C1 segment of cervical spinal cord (tissue), 14 donors: ENCODE results near the gene C1orf167.
A peak's percentile ranks its signal among the peaks of the same experiment; 100 is the strongest.
"Not testable (repeated sequence)": the region's sequence is repeated elsewhere in the genome, so short reads cannot be mapped to it uniquely, and the experiment has no call there.

Source experiments
- DNase-seq, 14 donors: peaks; one replicate each; lab custom pipeline; 2025; lab: John Stamatoyannopoulos, UW

The C1orf167 gene

GRCh38 chr1:11800756-11801433, 38.9 kb downstream of the C1orf167 start:
- DNase-seq = no peak

- peak in 3 of 14 donors; percentile 21 to 26 (median 22) for DNase-seq
These were observed 40.6 kb downstream of the C1orf167 start for GRCh38 chr1:11802616-11802972.

- peak in 9 of 14 donors; percentile 31 to 66 (median 48) for DNase-seq
These were observed 41.2 kb downstream of the C1orf167 start for GRCh38 chr1:11802973-11803885.

- DNase-seq = not testable (repeated sequence)
These were observed 42.1 kb downstream of the C1orf167 start for GRCh38 chr1:11803924-11804665.

GRCh38 chr1:11804666-11805421, 42.9 kb downstream of the C1orf167 start:
- DNase-seq = peak in 2 of 14 donors; percentile 3 to 49

- peak; percentile 91 to 99 (median 98) for DNase-seq
These were observed 43.7 kb downstream of the C1orf167 start, which contains the start of the genes CLCN6 and MTHFR for GRCh38 chr1:11805422-11806306. TSS of gene CLCN6 (plus strand) at chr1:11806191. CDS start at chr1:11806263, 72 bp downstream. TSS of gene MTHFR (minus strand) at chr1:11805964. CDS start at chr1:11803116, 2,848 bp downstream.

- peak in 5 of 14 donors; percentile 32 to 57 (median 46) for DNase-seq
These were observed 44.4 kb downstream of the C1orf167 start for GRCh38 chr1:11806307-11806936.

GRCh38 chr1:11807133-11807532, 45.1 kb downstream of the C1orf167 start:
- DNase-seq = no peak

GRCh38 chr1:11813021-11813420, 51.0 kb downstream of the C1orf167 start:
- DNase-seq = no peak

GRCh38 chr1:11817192-11817591, 55.2 kb downstream of the C1orf167 start:
- no peak for DNase-seq

- no peak for DNase-seq
These were observed 60.1 kb downstream of the C1orf167 start for GRCh38 chr1:11822091-11822490.

- no peak for DNase-seq
These were observed 61.6 kb downstream of the C1orf167 start for GRCh38 chr1:11823366-11824137.

GRCh38 chr1:11825131-11825530, 63.1 kb downstream of the C1orf167 start:
- no peak for DNase-seq

GRCh38 chr1:11826946-11827345, 65.0 kb downstream of the C1orf167 start:
- DNase-seq = no peak

GRCh38 chr1:11828511-11828910, 66.5 kb downstream of the C1orf167 start:
- no peak for DNase-seq

- DNase-seq = no peak
These were observed 70.1 kb downstream of the C1orf167 start for GRCh38 chr1:11831945-11832725.

GRCh38 chr1:11833497-11833896, 71.5 kb downstream of the C1orf167 start:
- DNase-seq = no peak

GRCh38 chr1:11833900-11834299, 71.9 kb downstream of the C1orf167 start:
- DNase-seq = no peak
